K562 (cell line): ENCODE measurements around the gene HLF. TPM values are rescaled to one million over a fixed set of nuclear protein-coding genes. Genes with fewer than 3 reads are reported as not detected.

Experiments used
- ATF6 ChIP-seq: sonication (generic); formaldehyde crosslinking; IDR thresholded peaks from 2 replicates; pipeline ENCODE4 v1.4.0; 2020; ENCODE audit warnings: mild to moderate bottlenecking, missing genetic modification reagents
- ETV1 ChIP-seq: fragments of 450-650 bp; conservative IDR thresholded peaks from 2 replicates; pipeline ENCODE4 v1.6.1; 2016; ENCODE audit warnings: missing genetic modification characterization, control low read depth, low read depth, missing compliant biosample characterization
- KDM1A ChIP-seq, 2 experiments: fragments of 450-650 bp; IDR thresholded peaks; 2 replicates each; pipeline ENCODE4 v1.6.1; 2016; ENCODE audit warnings: mild to moderate bottlenecking in 2 of 2
- LEF1 ChIP-seq: fragments of 450-650 bp; IDR thresholded peaks from 2 replicates; pipeline ENCODE4 v1.6.1; 2016; ENCODE audit warnings: mild to moderate bottlenecking
- NCOA4 ChIP-seq: fragments of 450-650 bp; IDR thresholded peaks from 2 replicates; pipeline ENCODE4 v1.6.1; 2018; ENCODE audit warnings: mild to moderate bottlenecking; ENCODE audit not compliant: partially characterized antibody
- NR0B1 ChIP-seq: fragments of 450-650 bp; IDR thresholded peaks from one replicate; pipeline ENCODE4 v1.6.1; 2018; ENCODE audit warnings: mild to moderate bottlenecking, moderate library complexity; ENCODE audit not compliant: partially characterized antibody
- NRF1 ChIP-seq, 2 experiments: fragments of 450-650 bp; IDR thresholded peaks in 1 of 2; conservative IDR thresholded peaks in 1 of 2; 2 replicates each; pipeline ENCODE4 v1.6.1; 2014; ENCODE audit warnings: mild to moderate bottlenecking in 2 of 2
- POLR2G ChIP-seq: fragments of 200-400 bp; formaldehyde crosslinking; IDR thresholded peaks from 2 replicates; pipeline ENCODE4 v1.6.1; 2017; ENCODE audit warnings: low read depth, mild to moderate bottlenecking, antibody characterized with exemption, low read length, moderate library complexity
- PYGO2 ChIP-seq: fragments of 450-650 bp; IDR thresholded peaks from 2 replicates; pipeline ENCODE4 v1.6.1; 2016; ENCODE audit warnings: mild to moderate bottlenecking, missing genetic modification characterization, moderate library complexity, missing compliant biosample characterization
- RBM34 ChIP-seq: fragments of 200-400 bp; formaldehyde crosslinking; IDR thresholded peaks from 2 replicates; pipeline ENCODE4 v1.6.1; 2018; ENCODE audit warnings: low read length, borderline replicate concordance; ENCODE audit not compliant: insufficient read depth
- SIX5 ChIP-seq, 2 experiments: IDR thresholded peaks; 2 replicates each; pipeline ENCODE4 v1.6.1; 2011; ENCODE audit warnings: low read length in 2 of 2, borderline replicate concordance in 1 of 2, low read depth in 1 of 2, mild to moderate bottlenecking in 1 of 2, moderate library complexity in 1 of 2; ENCODE audit not compliant: insufficient read depth in 1 of 2
- SOX6 ChIP-seq: fragments of 450-650 bp; IDR thresholded peaks from 2 replicates; pipeline ENCODE4 v1.6.1; 2014; ENCODE audit warnings: mild to moderate bottlenecking
- STAG1 ChIP-seq: sonication (generic); formaldehyde crosslinking; IDR thresholded peaks from 2 replicates; pipeline ENCODE4 v1.5.0; 2020; ENCODE audit warnings: missing genetic modification reagents, borderline replicate concordance
- TBP ChIP-seq: optimal IDR thresholded peaks from 2 replicates; pipeline ENCODE3; 2011; ENCODE audit warnings: low read depth, low read length, improper control_type of control experiment
- ZNF165 ChIP-seq: fragments of 250-450 bp; sonication (Bioruptor Pico); IDR thresholded peaks from 2 replicates; pipeline ENCODE4 v1.4.0; 2020; ENCODE audit warnings: borderline replicate concordance
- ZNF282 ChIP-seq: sonication (generic); formaldehyde crosslinking; IDR thresholded peaks from 2 replicates; pipeline ENCODE4 v1.8.1; 2023; ENCODE audit warnings: missing genetic modification reagents
- ZNF324 ChIP-seq: fragments of 250-450 bp; sonication (Bioruptor Pico); IDR thresholded peaks from 2 replicates; pipeline ENCODE4 v1.4.0; 2020; ENCODE audit warnings: mild to moderate bottlenecking
- ZNF57 ChIP-seq: fragments of 450-650 bp; formaldehyde crosslinking; IDR thresholded peaks from 2 replicates; pipeline ENCODE4 v1.4.0; 2020; ENCODE audit warnings: mild to moderate bottlenecking, moderate library complexity
- polyA plus RNA-seq, 8 experiments: library from polyadenylated mRNA; depleted of rRNA in 4 of 8; stranded (reverse) in 5 of 8; unstranded in 3 of 8; fragments of >200 nt; fragmentation: Nextera tagmentation in 2 of 8; fragmentation: Illumina TruSeq in 1 of 8; extraction: Ambion mirVana in 2 of 8; extraction: Trizol in 1 of 8; gene quantifications; 2 replicates each; pipeline versions ENCODE4 v1.2.1 to v1.2.3, GENCODE V29; 2011 to 2014; ENCODE audit warnings: inconsistent platforms in 1 of 8, missing spikeins in 1 of 8
- total RNA-seq, 7 experiments: library from RNA; depleted of rRNA in 6 of 7; stranded (reverse); fragments of >200 nt in 6 of 7; fragmentation: Illumina TruSeq in 2 of 7; extraction: Trizol in 2 of 7; gene quantifications; 2 replicates each; pipeline versions ENCODE4 v1.2.1 to v1.2.3, GENCODE V29; 2011 to 2021; ENCODE audit warnings: low replicate concordance in 1 of 7
- TF ChIP-seq, protein P1 (sequence below): sonication (generic); formaldehyde crosslinking; IDR thresholded peaks from 2 replicates; pipeline ENCODE4 v1.5.0; 2020; ENCODE audit warnings: missing genetic modification reagents
- TF ChIP-seq, protein P2 (sequence below): fragments of 250-450 bp; sonication (Bioruptor Pico); IDR thresholded peaks from 2 replicates; pipeline ENCODE4 v1.4.0; 2020; ENCODE audit warnings: mild to moderate bottlenecking
- TF ChIP-seq, protein P3 (sequence below): fragments of 450-650 bp; formaldehyde crosslinking; IDR thresholded peaks from 2 replicates; pipeline ENCODE4 v1.4.0; 2020; ENCODE audit warnings: mild to moderate bottlenecking, mixed read lengths

Gene HLF
- total and polyA plus RNA-seq, 9 of the 15 experiments (the other 6 are each of a cell fraction or from before 2014, with no cell fraction given) = 0.03 to 0.24 (median 0.09) TPM

- TF ChIP-seq ZNF324 (CRISPR knock-in tag) (no peak), SIX5 (IDR thresholded peaks at IDR 0.05; ENCODE audit: borderline replicate concordance in 1 of 2, insufficient read depth in 1 of 2, low read depth in 1 of 2, low read length in 2 of 2) (no peak), PYGO2 (tag) (no peak), ATF6 (CRISPR knock-in tag) (0 out of 2 replicates have a peak, but pooled peaks have one; percentile 83), ZNF282 (CRISPR knock-in tag) (no peak), NRF1 (conservative IDR thresholded peaks at IDR 0.05 in 1 of 2, IDR thresholded peaks at IDR 0.05 in 1 of 2) (peak; percentile 89 to 91), POLR2G (peak; percentile 80), KDM1A (IDR thresholded peaks at IDR 0.05) (no peak), SOX6 (peak; percentile 10; the same call in 1 of the 2 replicates), ZNF165 (CRISPR knock-in tag) (no peak), LEF1 (no peak), NR0B1 (no peak), ZNF57 (CRISPR knock-in tag) (no peak), TBP (peak; percentile 42), ETV1 (tag) (no peak), RBM34 (no peak), NCOA4 (no peak), STAG1 (CRISPR knock-in tag) (peak; percentile 47)
- TF ChIP-seq, protein P1, sequence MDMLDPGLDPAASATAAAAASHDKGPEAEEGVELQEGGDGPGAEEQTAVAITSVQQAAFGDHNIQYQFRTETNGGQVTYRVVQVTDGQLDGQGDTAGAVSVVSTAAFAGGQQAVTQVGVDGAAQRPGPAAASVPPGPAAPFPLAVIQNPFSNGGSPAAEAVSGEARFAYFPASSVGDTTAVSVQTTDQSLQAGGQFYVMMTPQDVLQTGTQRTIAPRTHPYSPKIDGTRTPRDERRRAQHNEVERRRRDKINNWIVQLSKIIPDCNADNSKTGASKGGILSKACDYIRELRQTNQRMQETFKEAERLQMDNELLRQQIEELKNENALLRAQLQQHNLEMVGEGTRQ = peak; percentile 94
- TF ChIP-seq, protein P2, sequence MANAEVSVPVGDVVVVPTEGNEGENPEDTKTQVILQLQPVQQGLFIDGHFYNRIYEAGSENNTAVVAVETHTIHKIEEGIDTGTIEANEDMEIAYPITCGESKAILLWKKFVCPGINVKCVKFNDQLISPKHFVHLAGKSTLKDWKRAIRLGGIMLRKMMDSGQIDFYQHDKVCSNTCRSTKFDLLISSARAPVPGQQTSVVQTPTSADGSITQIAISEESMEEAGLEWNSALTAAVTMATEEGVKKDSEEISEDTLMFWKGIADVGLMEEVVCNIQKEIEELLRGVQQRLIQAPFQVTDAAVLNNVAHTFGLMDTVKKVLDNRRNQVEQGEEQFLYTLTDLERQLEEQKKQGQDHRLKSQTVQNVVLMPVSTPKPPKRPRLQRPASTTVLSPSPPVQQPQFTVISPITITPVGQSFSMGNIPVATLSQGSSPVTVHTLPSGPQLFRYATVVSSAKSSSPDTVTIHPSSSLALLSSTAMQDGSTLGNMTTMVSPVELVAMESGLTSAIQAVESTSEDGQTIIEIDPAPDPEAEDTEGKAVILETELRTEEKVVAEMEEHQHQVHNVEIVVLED (CRISPR knock-in tag) = 0 out of 2 replicates have a peak, but pooled peaks have one; percentile 24
- TF ChIP-seq, protein P3, sequence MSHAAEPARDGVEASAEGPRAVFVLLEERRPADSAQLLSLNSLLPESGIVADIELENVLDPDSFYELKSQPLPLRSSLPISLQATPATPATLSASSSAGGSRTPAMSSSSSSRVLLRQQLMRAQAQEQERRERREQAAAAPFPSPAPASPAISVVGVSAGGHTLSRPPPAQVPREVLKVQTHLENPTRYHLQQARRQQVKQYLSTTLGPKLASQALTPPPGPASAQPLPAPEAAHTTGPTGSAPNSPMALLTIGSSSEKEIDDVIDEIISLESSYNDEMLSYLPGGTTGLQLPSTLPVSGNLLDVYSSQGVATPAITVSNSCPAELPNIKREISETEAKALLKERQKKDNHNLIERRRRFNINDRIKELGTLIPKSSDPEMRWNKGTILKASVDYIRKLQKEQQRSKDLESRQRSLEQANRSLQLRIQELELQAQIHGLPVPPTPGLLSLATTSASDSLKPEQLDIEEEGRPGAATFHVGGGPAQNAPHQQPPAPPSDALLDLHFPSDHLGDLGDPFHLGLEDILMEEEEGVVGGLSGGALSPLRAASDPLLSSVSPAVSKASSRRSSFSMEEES = peak; percentile 98
Measured at GRCh38 chr17:55238179-55238930, 26.4 kb upstream of the HLF start (continued).
